CD4-positive, CD25-positive, alpha-beta regulatory T cell (primary cell): ENCODE data around the gene KICS2. TPM values are rescaled to one million over a fixed set of nuclear protein-coding genes. Genes with fewer than 3 reads are reported as not detected.

ENCODE experiments used
- ATAC-seq, 2 donors: fragments of 150-1000 bp; cut with Tn5 transposase; one replicate each; pipeline ENCODE4 v1.10.0; 2021; ENCODE audit warnings: low read depth in 2 of 2, moderate number of reproducible peaks in 2 of 2, moderate library complexity in 1 of 2
- DNase-seq, 3 donors: peaks; one replicate each; pipeline versions ENCODE4 v3.0.0 to v3.0.0-alpha.2; 2012 to 2022; ENCODE audit warnings: mixed read lengths in 1 of 3
- H3K27ac ChIP-seq: one replicate; pipeline ENCODE4 v1.7.0; 2013; ENCODE audit warnings: mild to moderate bottlenecking, low read length; ENCODE audit not compliant: insufficient read depth, poor library complexity, severe bottlenecking
- H3K27me3 ChIP-seq: one replicate; pipeline ENCODE4 v1.7.0; 2013; ENCODE audit warnings: low read length; ENCODE audit not compliant: control insufficient read depth, insufficient read depth
- H3K36me3 ChIP-seq: one replicate; pipeline ENCODE4 v1.7.0; 2013; ENCODE audit warnings: mild to moderate bottlenecking, low read length, moderate library complexity; ENCODE audit not compliant: control insufficient read depth, insufficient read depth
- H3K4me1 ChIP-seq: 2 replicates; pipeline ENCODE4 v1.7.0; 2013; ENCODE audit warnings: mild to moderate bottlenecking, low read length; ENCODE audit not compliant: insufficient read depth, control insufficient read depth, poor library complexity, severe bottlenecking
- H3K4me3 ChIP-seq: one replicate; pipeline ENCODE4 v1.7.0; 2013; ENCODE audit warnings: low read depth, mild to moderate bottlenecking, low read length, moderate library complexity
- H3K9me3 ChIP-seq, 2 experiments: 1 replicate in 1 of 2; 2 replicates in 1 of 2; pipeline ENCODE4 v1.7.0; 2013; ENCODE audit warnings: low read length in 2 of 2, mild to moderate bottlenecking in 1 of 2, moderate library complexity in 1 of 2; ENCODE audit not compliant: control insufficient read depth in 2 of 2
- H3K27ac Mint-ChIP-seq, 3 donors: one replicate each; pipeline ENCODE4 v1.8.0; 2020 to 2022; ENCODE audit warnings: mild to moderate bottlenecking in 3 of 3, mixed read lengths in 3 of 3, moderate library complexity in 2 of 3
- H3K27me3 Mint-ChIP-seq: one replicate; pipeline ENCODE4 v1.8.0; 2022; ENCODE audit warnings: mild to moderate bottlenecking, mixed read lengths
- H3K36me3 Mint-ChIP-seq: one replicate; pipeline ENCODE4 v1.8.0; 2020; ENCODE audit warnings: mixed read lengths
- H3K4me1 Mint-ChIP-seq, 4 donors: one replicate each; pipeline ENCODE4 v1.8.0; 2020 to 2022; ENCODE audit warnings: mixed read lengths in 4 of 4, mild to moderate bottlenecking in 1 of 4
- H3K4me3 Mint-ChIP-seq, 4 donors: one replicate each; pipeline ENCODE4 v1.8.0; 2020 to 2022; ENCODE audit warnings: mild to moderate bottlenecking in 4 of 4, mixed read lengths in 4 of 4, moderate library complexity in 3 of 4
- H3K9me3 Mint-ChIP-seq, 7 donors: one replicate each; pipeline ENCODE4 v1.8.0; 2020 to 2022; ENCODE audit warnings: mixed read lengths in 7 of 7, mild to moderate bottlenecking in 3 of 7, moderate library complexity in 2 of 7
- polyA plus RNA-seq, 4 donors: library from polyadenylated mRNA; unstranded; fragments of 300-500 nt; fragmentation: Illumina TruSeq; gene quantifications; one replicate each; pipeline ENCODE4 v1.2.3, GENCODE V29; 2021
- total RNA-seq: library from RNA; stranded (reverse); gene quantifications from one replicate; pipeline ENCODE4 v1.2.3, GENCODE V29; 2022

The KICS2 gene
- total and polyA plus RNA-seq, 5 donors from 2014 or later, result 10.8 to 26.7 (median 12.0) TPM

DNA sequence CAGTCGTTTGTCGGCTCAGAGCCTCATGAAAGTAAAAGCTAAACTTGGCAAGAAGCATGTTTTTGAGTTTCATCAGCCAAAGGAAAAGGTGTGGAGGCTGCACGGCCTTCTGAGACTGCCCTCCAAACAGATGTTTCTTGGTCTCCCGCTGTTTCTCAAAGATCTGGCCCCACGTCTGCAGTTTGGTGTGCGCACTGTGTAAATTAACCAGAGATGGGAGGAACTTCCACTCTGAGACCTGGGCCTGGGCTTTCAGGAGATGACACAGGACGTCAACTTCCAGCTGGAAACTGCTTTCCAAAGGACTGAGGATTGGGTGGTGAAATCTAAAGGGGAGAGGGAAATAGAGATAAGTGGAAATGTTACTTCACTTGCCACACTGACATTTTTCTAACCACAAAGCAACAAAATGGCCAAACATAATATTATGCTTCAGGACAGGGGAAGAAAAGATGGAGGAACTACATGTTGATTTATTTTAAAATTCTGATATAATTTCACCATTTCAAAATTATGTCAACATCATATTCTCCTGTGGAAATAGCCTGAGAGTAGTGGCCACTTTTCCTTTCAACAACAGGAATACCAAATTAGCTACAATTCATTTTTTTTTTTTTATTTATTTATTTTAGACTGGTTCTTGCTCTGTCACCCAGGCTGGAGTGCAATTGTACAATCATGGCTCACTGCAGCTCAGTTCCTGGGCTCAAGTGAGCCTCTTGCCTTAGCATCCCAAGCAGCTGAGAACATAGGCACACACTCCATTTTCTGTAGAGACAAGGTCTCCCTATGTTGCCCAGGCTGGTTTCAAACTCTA lies 27.6 kb downstream of the KICS2 start:
- Mint-ChIP-seq H3K9me3 (no peaks in the 10 kb centered on the region), H3K27ac (no peak overlapping the region), H3K4me1 (peaks cover 10 to 24% (median 17%) of the 10 kb centered on the region in 4 donors), H3K27me3 (no peaks in the 10 kb centered on the region), H3K36me3 (peaks cover 36% of the 10 kb centered on the region), H3K4me3 (no peak overlapping the region)
- H3K36me3 ChIP-seq, result peaks cover 14% of the 10 kb centered on the region
- no peak overlapping the region for H3K4me3 ChIP-seq
- no peak overlapping the region for H3K27ac ChIP-seq
- peaks cover 2% of the 10 kb centered on the region for H3K4me1 ChIP-seq
- DNase-seq, result no peak
- ATAC-seq, result no peak
- no peaks in the 10 kb centered on the region for H3K27me3 ChIP-seq
- no peaks in the 10 kb centered on the region for H3K9me3 ChIP-seq

DNA sequence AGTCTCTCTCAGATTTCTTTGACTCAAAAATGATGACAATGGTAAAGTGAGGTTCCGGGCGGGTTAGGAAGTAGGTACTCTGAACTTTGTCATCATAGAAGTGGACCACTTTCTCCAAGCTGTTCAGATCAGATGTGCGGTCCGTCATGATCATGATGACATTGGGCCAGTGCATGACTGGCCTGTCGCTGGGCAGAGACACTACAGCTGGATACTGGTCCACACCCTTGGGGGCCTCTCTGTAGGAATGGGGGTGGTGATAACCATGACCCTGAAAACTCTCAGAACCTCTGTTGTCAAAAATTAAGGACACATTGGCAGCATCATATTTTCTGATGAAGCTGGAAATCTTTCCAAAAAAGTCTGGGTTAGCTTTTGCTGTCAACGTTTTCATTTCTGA lies 28.2 kb downstream of the KICS2 start:
- Mint-ChIP-seq H3K27ac (peak overlapping the region in 1 of 3 donors; percentile 55), H3K9me3 (no peaks in the 10 kb centered on the region), H3K4me1 (peaks cover 10 to 27% (median 17%) of the 10 kb centered on the region in 4 donors), H3K36me3 (peaks cover 40% of the 10 kb centered on the region), H3K27me3 (no peaks in the 10 kb centered on the region), H3K4me3 (no peak overlapping the region)
- H3K27ac ChIP-seq, result no peak overlapping the region
- H3K9me3 ChIP-seq, result no peaks in the 10 kb centered on the region
- DNase-seq (no peak), ATAC-seq (no peak)
- H3K27me3 ChIP-seq, result no peaks in the 10 kb centered on the region
- no peak overlapping the region for H3K4me3 ChIP-seq
- H3K4me1 ChIP-seq, result peaks cover 2% of the 10 kb centered on the region
- peaks cover 14% of the 10 kb centered on the region for H3K36me3 ChIP-seq

DNA sequence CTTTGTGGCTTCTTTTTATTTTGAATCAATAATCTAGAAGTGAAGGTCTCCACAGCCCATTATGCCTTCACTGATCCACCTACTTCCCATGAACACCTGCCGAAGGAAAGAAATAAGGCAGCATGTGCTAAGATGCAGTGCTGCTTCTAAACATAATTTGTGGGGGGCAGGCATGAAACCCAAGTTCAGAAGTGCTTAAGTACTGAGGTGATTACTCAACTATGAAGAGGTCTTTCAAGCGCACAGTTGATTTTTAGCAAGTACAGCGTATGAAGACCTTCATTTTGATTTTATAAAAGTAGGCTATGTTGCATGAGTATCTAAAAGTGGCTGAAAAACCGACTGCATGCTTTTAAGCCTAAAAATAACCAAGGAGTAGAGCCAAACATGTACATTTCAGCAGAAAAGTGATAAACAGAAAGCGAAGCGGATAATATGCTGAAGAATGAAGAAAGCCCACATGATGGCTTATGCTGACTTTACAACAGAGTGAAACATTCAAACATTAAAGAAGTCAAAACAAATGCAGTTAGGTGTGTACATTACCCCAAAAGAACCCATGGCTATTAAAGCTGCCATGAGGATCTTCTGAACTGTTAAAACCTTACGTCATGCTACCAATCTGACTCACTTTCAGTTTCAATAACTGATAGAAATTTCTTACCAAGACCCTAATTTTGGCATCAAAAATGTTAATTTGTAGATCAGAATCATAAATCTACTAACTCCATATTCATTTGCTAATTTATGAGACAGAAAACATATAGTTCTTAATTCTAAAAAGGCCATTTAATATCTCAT lies 29.3 kb downstream of the KICS2 start:
- H3K4me1 Mint-ChIP-seq, result peaks cover 10 to 27% (median 17%) of the 10 kb centered on the region in 4 donors
- peak overlapping the region; percentile 15 for H3K27ac ChIP-seq
- no peaks in the 10 kb centered on the region for H3K9me3 Mint-ChIP-seq
- ATAC-seq (no peak), DNase-seq (peak in 2 of 3 donors; percentile 13 to 69)
- H3K27me3 Mint-ChIP-seq, result no peaks in the 10 kb centered on the region
- no peaks in the 10 kb centered on the region for H3K9me3 ChIP-seq
- peak overlapping the region; percentile 66 to 76 (median 68) for H3K27ac Mint-ChIP-seq
- peak overlapping the region; percentile 58 for H3K4me3 ChIP-seq
- H3K4me1 ChIP-seq, result peaks cover 2% of the 10 kb centered on the region
- H3K36me3 ChIP-seq, result peaks cover 14% of the 10 kb centered on the region
- peak overlapping the region in 2 of 4 donors; percentile 59 to 66 for H3K4me3 Mint-ChIP-seq
- no peaks in the 10 kb centered on the region for H3K27me3 ChIP-seq
- peaks cover 43% of the 10 kb centered on the region for H3K36me3 Mint-ChIP-seq

DNA sequence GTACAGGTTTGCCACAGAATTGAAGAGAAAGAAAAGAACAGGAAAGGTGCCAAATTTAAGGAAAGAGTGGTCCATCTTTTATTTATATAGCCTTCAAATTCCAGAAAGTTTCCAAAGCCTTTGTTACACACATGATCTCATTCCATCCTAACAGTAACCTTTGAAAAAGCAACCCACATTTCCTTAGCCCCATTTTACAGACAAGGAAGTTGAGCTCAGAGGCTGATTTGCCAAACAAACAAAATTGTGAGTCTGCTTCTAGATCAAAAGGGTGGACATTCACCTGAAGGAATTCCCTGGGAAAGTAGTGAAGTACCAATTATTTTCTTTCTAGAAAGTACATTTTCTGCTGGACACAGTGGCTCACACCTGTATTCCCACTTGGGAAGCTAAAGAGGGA lies 32.0 kb downstream of the KICS2 start:
- Histone ChIP-seq H3K27ac (no peak overlapping the region), H3K27me3 (no peaks in the 10 kb centered on the region), H3K4me3 (no peak overlapping the region), H3K9me3 (no peaks in the 10 kb centered on the region), H3K4me1 (peaks cover 2% of the 10 kb centered on the region), H3K36me3 (peaks cover 14% of the 10 kb centered on the region)
- peaks cover 47% of the 10 kb centered on the region for H3K36me3 Mint-ChIP-seq
- DNase-seq (no peak), ATAC-seq (no peak)
- peaks cover 10 to 33% (median 19%) of the 10 kb centered on the region in 4 donors for H3K4me1 Mint-ChIP-seq
- no peaks in the 10 kb centered on the region for H3K9me3 Mint-ChIP-seq
- no peaks in the 10 kb centered on the region for H3K27me3 Mint-ChIP-seq
- H3K4me3 Mint-ChIP-seq, result no peak overlapping the region
- H3K27ac Mint-ChIP-seq, result no peak overlapping the region

DNA sequence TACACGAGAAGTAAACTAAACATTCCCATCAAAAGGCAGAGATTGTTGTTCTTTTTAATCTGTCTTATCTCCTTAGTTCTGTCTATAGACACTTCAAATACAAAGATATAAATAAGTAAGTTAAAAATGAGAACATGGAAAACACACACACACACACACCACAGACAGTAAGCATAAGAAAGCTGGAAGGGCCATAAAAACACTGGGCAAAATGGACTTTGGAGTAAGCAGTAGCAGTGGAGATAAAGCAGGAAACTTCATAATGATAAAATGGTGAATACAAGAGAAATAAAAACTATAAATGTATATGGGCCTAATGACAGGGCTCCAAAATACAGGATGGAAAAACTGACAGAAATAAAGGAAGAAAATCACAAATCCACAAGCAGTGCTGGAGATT lies 32.6 kb downstream of the KICS2 start:
- ATAC-seq, result no peak
- Histone ChIP-seq H3K4me1 (peaks cover 2% of the 10 kb centered on the region), H3K4me3 (no peak overlapping the region), H3K36me3 (peaks cover 11% of the 10 kb centered on the region), H3K27ac (no peak overlapping the region), H3K9me3 (no peaks in the 10 kb centered on the region), H3K27me3 (no peaks in the 10 kb centered on the region)
- H3K36me3 Mint-ChIP-seq, result peaks cover 43% of the 10 kb centered on the region
- H3K4me1 Mint-ChIP-seq, result peaks cover 10 to 33% (median 18%) of the 10 kb centered on the region in 4 donors
- peak overlapping the region in 1 of 3 donors; percentile 26 for H3K27ac Mint-ChIP-seq
- H3K9me3 Mint-ChIP-seq, result no peaks in the 10 kb centered on the region
- no peak overlapping the region for H3K4me3 Mint-ChIP-seq
- H3K27me3 Mint-ChIP-seq, result no peaks in the 10 kb centered on the region
- no peak for DNase-seq

DNA sequence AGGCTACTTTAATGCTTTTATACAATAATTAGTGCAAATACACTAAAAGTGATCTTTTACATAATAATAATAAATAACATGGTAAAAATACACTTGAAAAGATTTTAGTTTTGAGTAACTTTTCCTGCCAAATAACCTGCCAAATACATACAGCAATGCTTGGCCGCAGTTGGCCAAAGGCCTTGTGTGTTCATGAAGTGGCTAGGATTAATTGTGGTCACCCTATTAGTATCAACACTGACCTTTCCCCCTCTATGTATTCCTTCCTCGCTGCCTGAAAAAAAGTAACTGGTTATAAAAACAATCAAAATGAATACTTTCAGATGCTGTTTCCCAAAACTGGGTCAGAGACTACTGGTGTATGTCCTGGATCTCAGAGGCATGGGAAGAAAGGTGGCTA lies 34.3 kb downstream of the KICS2 start:
- Mint-ChIP-seq H3K36me3 (peaks cover 35% of the 10 kb centered on the region), H3K27me3 (no peaks in the 10 kb centered on the region), H3K4me1 (peaks cover 3 to 22% (median 9%) of the 10 kb centered on the region in 4 donors), H3K4me3 (no peak overlapping the region), H3K9me3 (peaks cover 0 to 2% (median 0%) of the 10 kb centered on the region in 7 donors), H3K27ac (no peak overlapping the region)
- ATAC-seq, result no peak
- no peaks in the 10 kb centered on the region for H3K9me3 ChIP-seq
- H3K27ac ChIP-seq, result no peak overlapping the region
- H3K4me1 ChIP-seq, result no peaks in the 10 kb centered on the region
- DNase-seq, result no peak
- no peak overlapping the region for H3K4me3 ChIP-seq
- H3K27me3 ChIP-seq, result no peaks in the 10 kb centered on the region
- H3K36me3 ChIP-seq, result no peaks in the 10 kb centered on the region

DNA sequence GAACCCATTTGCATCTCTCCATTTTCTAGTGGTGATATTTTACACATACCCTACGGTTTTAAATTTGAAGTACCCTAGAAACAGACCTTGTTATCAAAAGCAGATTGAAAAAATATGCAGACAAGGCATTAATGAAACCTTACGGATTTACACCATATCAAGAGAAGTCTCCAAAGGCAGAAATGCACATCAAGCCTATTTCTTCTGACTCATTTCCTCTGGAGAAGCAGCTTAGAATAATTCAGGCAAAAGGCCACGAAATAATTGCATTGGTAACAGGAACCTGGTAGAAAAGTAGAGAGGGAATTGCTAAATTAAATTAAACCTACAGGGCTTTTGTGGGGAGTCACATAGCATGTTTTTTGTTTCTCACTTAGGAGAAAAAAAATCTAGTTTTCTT lies 34.7 kb downstream of the KICS2 start:
- H3K4me3 ChIP-seq, result no peak overlapping the region
- H3K9me3 Mint-ChIP-seq, result peaks cover 0 to 3% (median 0%) of the 10 kb centered on the region in 7 donors
- H3K4me1 ChIP-seq, result no peaks in the 10 kb centered on the region
- ATAC-seq, result no peak
- no peaks in the 10 kb centered on the region for H3K36me3 ChIP-seq
- peaks cover 0 to 18% (median 6%) of the 10 kb centered on the region in 4 donors for H3K4me1 Mint-ChIP-seq
- H3K27ac Mint-ChIP-seq, result no peak overlapping the region
- H3K9me3 ChIP-seq, result no peaks in the 10 kb centered on the region
- H3K27me3 ChIP-seq, result no peaks in the 10 kb centered on the region
- no peak overlapping the region for H3K4me3 Mint-ChIP-seq
- no peaks in the 10 kb centered on the region for H3K27me3 Mint-ChIP-seq
- H3K27ac ChIP-seq, result no peak overlapping the region
- H3K36me3 Mint-ChIP-seq, result peaks cover 33% of the 10 kb centered on the region
- DNase-seq, result no peak
